ENCODE measurements around the gene FANCM.

GRCh38 chr14:45125754-45126153, 10.0 kb upstream of the FANCM start:
- TF ChIP-seq EZH2 (IDR thresholded peaks at IDR 0.05; ENCODE audit: borderline replicate concordance, low read depth, low read length, severe bottlenecking) (no peak), CTCF (IDR thresholded peaks at IDR 0.05; ENCODE audit: borderline replicate concordance, extremely low read depth, low read length, poor library complexity, severe bottlenecking) (no peak)

All from DND-41 (cell line).